ENCODE measurements around the gene PRSS56. TPM values are rescaled to one million over a fixed set of nuclear protein-coding genes. Genes with fewer than 3 reads are reported as not detected.

PRSS56 gene
- total RNA-seq, 1 donor from 2014 or later, result not detected

GRCh38 chr2:232491139-232491780 is 28.9 kb upstream of the PRSS56 start:
- Mint-ChIP-seq H3K9me3 (no peaks in the 10 kb centered on the region), H3K4me1 (peaks cover 11% of the 10 kb centered on the region), H3K27ac (no peak overlapping the region), H3K36me3 (ENCODE audit: low read depth) (no peaks in the 10 kb centered on the region), H3K4me3 (no peak overlapping the region), H3K27me3 (peaks cover 25% of the 10 kb centered on the region)
- DNase-seq (no peak), ATAC-seq (ENCODE audit: low read depth) (no peak)
- no peak for TF ChIP-seq CTCF (IDR thresholded peaks at IDR 0.05)
- ChIA-PET CTCF (no interaction called here), POLR2A (no interaction called here)
- intact Hi-C loops (cut with micrococcal nuclease), result no loop called here

GRCh38 chr2:232492236-232492848 is 27.8 kb upstream of the PRSS56 start:
- Mint-ChIP-seq H3K27ac (no peak overlapping the region), H3K27me3 (peaks cover 25% of the 10 kb centered on the region), H3K4me1 (peaks cover 5% of the 10 kb centered on the region), H3K9me3 (no peaks in the 10 kb centered on the region), H3K36me3 (ENCODE audit: low read depth) (no peaks in the 10 kb centered on the region), H3K4me3 (no peak overlapping the region)
- ATAC-seq (ENCODE audit: low read depth) (no peak), DNase-seq (no peak)
- intact Hi-C loops (cut with micrococcal nuclease), result no loop called here
- POLR2A ChIA-PET, result no interaction called here
- TF ChIP-seq CTCF (IDR thresholded peaks at IDR 0.05), result no peak
- CTCF ChIA-PET, result no interaction called here

GRCh38 chr2:232492963-232493700 is 27.1 kb upstream of the PRSS56 start:
- Mint-ChIP-seq H3K4me3 (no peak overlapping the region), H3K36me3 (ENCODE audit: low read depth) (no peaks in the 10 kb centered on the region), H3K9me3 (no peaks in the 10 kb centered on the region), H3K27me3 (peaks cover 27% of the 10 kb centered on the region), H3K27ac (no peak overlapping the region), H3K4me1 (peaks cover 3% of the 10 kb centered on the region)
- intact Hi-C loops (cut with micrococcal nuclease), result no loop called here
- no peak for ATAC-seq (ENCODE audit: low read depth)
- ChIA-PET CTCF (no interaction called here), POLR2A (no interaction called here)
- DNase-seq, result no peak
- TF ChIP-seq CTCF (IDR thresholded peaks at IDR 0.05), result no peak

GRCh38 chr2:232493701-232494474 is 26.3 kb upstream of the PRSS56 start:
- no peak for DNase-seq

More at GRCh38 chr2:232493701-232494474, 26.3 kb upstream of the PRSS56 start:
- Mint-ChIP-seq H3K4me1 (no peaks in the 10 kb centered on the region), H3K4me3 (no peak overlapping the region), H3K36me3 (ENCODE audit: low read depth) (no peaks in the 10 kb centered on the region), H3K27me3 (peaks cover 22% of the 10 kb centered on the region), H3K27ac (no peak overlapping the region), H3K9me3 (no peaks in the 10 kb centered on the region)
- intact Hi-C loops (cut with micrococcal nuclease), result no loop called here
- POLR2A ChIA-PET, result no interaction called here
- CTCF ChIA-PET, result no interaction called here
- TF ChIP-seq CTCF (IDR thresholded peaks at IDR 0.05), result no peak
- ATAC-seq (ENCODE audit: low read depth), result no peak
